ENCODE results near the gene BLOC1S3.

BLOC1S3 gene

GRCh38 chr19:45162608-45163143, 15.9 kb upstream of the BLOC1S3 start:
- DNase-seq: no peak

GRCh38 chr19:45163156-45163555, 15.4 kb upstream of the BLOC1S3 start:
- DNase-seq: no peak

GRCh38 chr19:45163751-45164460, 14.7 kb upstream of the BLOC1S3 start:
- DNase-seq: no peak

- peak; percentile 95 for DNase-seq
These were observed 13.8 kb upstream of the BLOC1S3 start for GRCh38 chr19:45164577-45165335.

GRCh38 chr19:45166723-45167252, 11.8 kb upstream of the BLOC1S3 start:
- no peak for DNase-seq

- DNase-seq: no peak
These were observed 9.7 kb upstream of the BLOC1S3 start for GRCh38 chr19:45168767-45169351.

GRCh38 chr19:45169602-45170001, 9.0 kb upstream of the BLOC1S3 start:
- no peak for DNase-seq

GRCh38 chr19:45170146-45171106, 8.2 kb upstream of the BLOC1S3 start:
- DNase-seq: no peak

GRCh38 chr19:45171211-45171623, 7.4 kb upstream of the BLOC1S3 start:
- DNase-seq: no peak

GRCh38 chr19:45172173-45172572, 6.4 kb upstream of the BLOC1S3 start:
- DNase-seq: no peak

GRCh38 chr19:45172611-45173208, 5.9 kb upstream of the BLOC1S3 start:
- DNase-seq: no peak

GRCh38 chr19:45173816-45174215, 4.8 kb upstream of the BLOC1S3 start:
- DNase-seq: no peak

GRCh38 chr19:45175515-45176345, 2.9 kb upstream of the BLOC1S3 start:
- DNase-seq: peak; percentile 81

- peak; percentile 95 for DNase-seq
These were observed 745 bp upstream of the BLOC1S3 start, which contains the start of gene TRAPPC6A for GRCh38 chr19:45177817-45178261. Gene TRAPPC6A, minus strand, starts transcription at chr19:45178237. Its CDS starts 19 bp downstream, at chr19:45178218.

GRCh38 chr19:45179072-45179891, 698 bp downstream of the BLOC1S3 start:
- DNase-seq: peak; percentile 49

GRCh38 chr19:45179892-45180370, 1.3 kb downstream of the BLOC1S3 start:
- no peak for DNase-seq

- peak; percentile 88 for DNase-seq
These were observed 2.4 kb downstream of the BLOC1S3 start for GRCh38 chr19:45180936-45181335.

- no peak for DNase-seq
These were observed 4.2 kb downstream of the BLOC1S3 start for GRCh38 chr19:45182758-45183157.

GRCh38 chr19:45184115-45184514, 5.5 kb downstream of the BLOC1S3 start:
- DNase-seq: no peak

Measured in inflammatory macrophage treated with lipopolysaccharide for 4 hours (primary cell).